Superior temporal gyrus (tissue), 1 donor: ENCODE data around the gene MICAL2.
A peak's percentile ranks its signal among the peaks of the same experiment; 100 is the strongest.

Experiments used
- DNase-seq: peaks from one replicate; pipeline ENCODE4 v3.0.0-alpha.2; 2016; ENCODE audit errors: extremely low spot score

Gene MICAL2

DNA sequence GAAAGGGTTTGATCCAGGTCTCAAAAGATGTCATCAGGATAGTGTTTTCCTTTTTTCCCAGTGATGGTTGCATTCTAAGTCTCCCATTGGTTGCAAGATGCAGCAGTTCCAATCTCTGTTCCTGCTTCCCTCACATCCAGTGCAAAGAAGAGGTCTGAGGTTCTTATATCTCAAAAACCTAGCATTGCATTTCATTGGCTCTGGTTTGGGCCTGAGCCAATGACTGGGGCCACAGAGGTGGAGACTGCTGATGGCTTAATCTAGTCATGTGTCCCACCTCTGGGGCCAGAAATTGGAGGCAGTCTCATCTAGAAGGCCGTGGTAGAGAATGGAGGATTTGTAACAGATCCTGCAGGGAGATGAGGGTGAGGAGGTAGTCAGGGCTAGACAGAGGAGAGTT, 13.2 kb upstream of the MICAL2 start:
- no peak for DNase-seq

DNA sequence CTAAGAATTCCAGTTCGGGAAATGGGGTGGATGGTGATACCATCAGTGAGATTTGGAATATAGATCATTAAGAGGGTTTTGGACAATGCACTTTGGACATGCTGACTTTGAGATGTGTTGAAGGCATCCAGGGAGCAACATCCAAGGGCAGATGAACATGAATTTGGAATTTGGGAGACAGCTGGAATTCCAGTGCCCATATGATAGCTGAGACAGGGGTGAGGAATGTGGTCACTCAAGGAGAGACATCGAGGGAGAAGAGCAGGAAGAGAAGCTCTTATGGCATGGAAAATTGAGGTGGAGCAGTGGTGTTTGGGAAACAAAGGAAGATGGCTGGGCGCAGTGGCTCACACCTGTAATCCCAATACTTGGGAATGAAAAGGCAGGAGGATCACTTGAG, 11.8 kb upstream of the MICAL2 start:
- DNase-seq, result no peak

DNA sequence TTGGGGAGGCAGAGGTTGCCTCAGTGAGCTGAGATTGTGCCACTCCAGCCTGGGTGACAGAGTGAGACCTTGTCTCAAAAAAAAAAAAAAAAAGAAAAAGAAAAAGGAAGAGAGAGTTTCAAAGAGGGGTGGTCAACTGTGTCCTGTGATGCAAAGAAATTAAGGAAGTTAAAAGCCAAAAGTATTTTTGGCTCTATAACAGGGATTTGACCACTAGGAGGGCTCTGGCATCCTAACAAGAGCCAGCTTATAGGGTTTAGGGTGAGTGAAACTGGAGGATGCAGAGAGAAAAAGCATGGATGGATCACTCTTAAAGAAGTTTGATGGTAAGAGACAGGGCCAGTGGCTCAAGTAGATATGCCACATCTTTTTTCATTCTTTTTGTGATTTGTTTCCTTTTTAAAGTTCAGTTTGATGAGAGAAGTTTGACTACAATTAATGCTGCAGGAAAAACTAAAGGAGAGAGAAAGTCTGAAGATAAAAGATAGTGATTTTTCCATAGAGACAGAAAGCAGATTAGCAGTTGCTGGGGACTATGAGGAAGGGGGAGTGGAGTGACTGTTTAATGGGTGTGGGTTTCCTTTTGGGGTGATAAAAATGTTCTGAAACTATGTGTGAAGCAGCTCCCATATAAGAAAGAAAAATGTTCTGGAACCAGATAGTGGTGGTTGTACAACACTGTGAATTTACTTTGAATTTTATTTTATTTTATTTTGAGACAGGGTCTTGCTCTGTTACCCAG, 11.1 kb upstream of the MICAL2 start:
- DNase-seq, result no peak

DNA sequence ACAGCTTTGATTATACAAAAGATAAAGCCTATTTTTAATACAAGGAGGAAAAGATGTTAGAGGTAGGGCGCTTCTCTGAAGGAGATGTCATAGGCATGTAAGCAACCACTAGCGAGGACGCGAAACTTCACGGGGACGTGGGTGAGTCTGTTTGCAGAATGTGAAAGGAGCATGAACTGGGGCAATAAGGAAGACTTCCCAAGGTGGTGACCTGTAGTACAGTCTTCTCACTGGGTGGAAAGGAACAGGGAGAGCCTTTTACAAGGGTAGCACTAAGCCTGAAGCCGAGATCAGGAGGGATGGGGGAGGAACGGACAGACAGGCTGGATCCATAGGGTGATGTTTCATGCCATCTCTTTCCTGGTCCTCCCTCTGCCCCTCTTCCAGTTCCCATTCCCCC, 10.0 kb upstream of the MICAL2 start:
- DNase-seq, result no peak

DNA sequence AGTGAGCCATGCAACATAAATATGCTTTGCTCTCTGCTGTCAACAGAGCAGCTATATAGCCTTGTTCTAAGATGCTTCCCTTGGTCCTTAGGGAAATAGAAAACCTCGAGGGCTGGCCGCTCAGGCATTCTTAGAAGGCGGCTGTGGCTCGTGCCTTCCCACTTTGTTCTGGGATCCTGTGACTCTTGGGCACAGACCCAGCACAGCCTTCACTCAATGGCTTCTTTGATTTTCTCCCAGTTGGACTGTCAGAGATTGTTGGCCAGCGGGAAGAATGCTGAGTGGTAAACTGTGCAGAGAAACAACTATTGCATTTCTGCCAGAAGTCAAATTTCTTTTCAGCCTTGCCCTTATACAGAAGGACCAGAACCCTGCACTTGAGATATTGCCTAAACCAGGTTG, 9.5 kb upstream of the MICAL2 start:
- peak; percentile 96 for DNase-seq

DNA sequence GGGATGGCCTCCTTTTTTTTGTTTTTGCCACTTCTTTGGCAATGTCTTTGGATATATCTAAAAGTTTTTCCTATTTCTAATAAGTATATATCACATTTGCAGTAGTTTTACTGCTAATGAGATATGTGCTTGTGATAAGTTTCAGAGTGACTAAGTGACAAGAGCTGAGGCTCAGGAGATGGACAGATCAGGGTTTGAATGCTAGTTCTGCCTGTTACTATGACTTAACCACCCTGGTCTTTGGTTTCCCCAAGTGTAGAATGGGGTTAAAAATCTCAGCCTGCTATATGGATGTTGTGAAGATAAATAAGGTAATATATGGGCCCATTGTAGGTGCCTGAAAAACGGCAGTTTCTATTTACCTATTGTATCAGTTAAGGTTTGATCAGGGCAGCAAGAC, 9.1 kb upstream of the MICAL2 start:
- DNase-seq, result no peak

DNA sequence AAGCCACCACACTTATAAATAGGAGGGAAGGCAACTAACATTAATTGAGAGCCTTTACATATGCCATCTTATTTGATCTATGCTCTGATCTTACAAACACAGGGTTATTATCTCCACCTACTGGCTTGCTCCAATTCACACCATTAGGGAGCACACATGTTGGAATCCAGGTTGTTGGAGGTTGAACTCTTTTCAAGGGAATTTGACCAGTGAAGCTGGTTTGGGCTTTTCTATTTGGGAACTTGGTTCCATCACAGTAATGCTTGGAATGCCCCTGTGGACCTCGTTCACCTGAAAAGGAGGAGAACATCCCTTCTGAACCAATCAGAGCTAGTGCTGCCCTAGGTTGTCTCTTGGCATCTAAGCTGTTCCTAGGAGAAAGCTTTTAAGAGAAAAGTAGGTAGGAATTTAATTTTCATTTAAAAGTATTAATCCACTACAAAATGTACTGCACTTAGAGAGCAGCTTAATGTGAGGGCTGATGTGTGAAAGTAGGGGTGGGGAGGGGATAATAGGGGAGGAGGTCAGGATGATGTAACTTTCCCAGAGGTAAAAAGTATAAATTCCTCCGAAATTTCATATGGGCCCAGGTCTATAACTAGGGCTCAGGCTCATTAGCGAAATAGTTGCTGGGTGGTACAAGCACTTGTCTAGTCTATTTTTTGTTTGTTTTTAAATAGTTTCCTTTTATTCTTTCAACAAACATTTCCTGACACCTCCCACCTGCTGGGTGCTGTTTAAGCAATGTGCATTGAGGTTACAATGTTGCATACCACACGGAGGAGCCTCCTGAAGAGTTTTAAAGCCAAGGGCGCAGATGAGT, 7.6 kb upstream of the MICAL2 start:
- no peak for DNase-seq

DNA sequence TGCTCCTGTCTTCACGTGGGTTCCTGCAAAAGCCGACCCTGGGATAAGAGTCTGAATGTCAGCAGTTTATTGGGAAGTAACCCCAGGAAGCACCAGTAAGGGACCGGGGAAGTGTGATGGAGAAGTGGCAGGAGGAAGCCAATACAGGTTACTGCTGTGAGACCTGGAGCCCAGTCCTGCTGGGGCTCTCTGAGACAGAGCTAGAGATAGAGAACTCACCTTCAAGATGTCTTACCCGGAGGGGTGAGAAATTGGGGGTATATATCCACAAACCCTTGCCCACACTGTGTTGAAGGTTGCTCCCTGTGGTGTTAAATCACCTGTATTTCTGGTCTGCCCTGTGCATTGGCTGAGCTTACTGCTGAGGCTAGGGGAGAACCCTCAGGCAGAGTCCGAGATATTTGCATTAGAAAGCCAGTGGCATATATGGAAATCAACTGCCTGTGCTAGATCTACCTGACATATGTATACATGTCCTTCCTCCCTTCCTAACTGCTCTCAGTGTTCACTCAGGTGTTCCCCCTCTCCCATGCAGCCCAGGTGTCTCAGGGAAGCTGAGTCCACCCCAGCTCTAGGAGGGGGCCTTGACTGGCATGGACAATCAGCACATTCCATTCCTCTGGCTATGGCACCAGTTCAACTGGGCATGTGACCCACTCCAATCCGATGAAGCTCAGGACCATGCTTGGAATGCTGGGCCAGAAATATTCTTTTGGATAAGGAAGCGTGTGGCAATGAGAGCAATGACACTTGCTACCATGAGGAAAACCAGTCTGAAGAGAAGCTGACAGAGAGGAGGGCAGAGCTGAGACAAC, 6.8 kb upstream of the MICAL2 start:
- DNase-seq, result no peak

DNA sequence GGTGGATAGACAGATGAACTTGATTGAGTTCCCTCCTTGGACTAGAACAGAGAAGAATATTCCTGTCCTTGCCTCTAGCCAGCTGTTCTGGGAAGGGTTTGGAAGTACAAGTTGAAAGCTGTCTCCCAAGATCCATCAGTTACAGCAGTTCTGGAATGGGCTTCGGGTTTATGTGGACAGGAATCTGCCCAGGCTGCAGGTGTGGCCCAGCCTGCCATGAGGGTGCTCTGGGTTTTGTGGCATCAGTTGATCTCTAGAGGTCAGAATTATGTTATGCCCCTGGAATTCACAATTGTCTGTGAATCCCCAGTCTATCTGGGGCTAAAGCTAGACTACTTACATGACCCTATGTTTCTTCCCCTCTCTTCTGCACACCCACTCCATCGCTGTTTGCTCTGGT, 4.9 kb upstream of the MICAL2 start:
- DNase-seq, result no peak

DNA sequence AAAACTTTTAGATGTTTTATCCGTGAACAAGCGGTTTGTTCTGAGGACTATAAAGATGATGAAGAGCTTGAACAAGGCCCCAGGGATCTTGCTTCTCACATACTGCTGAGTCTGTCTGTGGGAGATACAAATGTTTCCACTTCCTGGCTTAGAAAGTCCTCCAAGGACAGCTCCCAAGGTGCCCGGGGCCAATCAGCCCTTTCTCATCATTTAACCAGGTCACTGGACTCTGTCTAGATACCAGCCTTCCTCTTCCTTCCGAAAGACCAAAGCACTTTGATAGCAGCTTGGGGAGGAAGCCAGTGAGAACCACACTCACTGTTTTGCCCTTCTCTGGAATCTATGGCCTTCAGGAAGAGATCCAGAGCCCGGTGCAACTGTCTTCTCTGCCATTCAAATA, 4.3 kb upstream of the MICAL2 start:
- DNase-seq, result no peak

DNA sequence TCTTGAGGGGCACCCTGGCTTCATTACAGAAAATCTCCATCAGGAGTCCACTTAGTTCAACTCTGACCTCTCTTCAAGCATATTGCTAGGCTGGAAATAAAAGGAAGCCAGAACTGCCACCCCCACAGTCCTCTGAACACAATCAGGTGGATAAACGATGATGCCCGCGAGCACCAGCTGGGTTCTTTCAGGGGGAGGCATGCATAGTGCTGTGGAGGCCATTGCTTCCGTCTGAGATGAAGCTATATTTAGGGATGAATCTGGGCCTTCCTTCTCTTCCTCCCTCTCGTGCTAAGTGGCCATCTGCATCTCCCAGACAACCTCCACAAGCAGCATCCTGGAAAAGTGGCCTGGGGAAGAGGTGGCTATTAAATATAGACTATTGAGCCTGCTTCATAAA, 3.9 kb upstream of the MICAL2 start:
- peak; percentile 25 for DNase-seq

DNA sequence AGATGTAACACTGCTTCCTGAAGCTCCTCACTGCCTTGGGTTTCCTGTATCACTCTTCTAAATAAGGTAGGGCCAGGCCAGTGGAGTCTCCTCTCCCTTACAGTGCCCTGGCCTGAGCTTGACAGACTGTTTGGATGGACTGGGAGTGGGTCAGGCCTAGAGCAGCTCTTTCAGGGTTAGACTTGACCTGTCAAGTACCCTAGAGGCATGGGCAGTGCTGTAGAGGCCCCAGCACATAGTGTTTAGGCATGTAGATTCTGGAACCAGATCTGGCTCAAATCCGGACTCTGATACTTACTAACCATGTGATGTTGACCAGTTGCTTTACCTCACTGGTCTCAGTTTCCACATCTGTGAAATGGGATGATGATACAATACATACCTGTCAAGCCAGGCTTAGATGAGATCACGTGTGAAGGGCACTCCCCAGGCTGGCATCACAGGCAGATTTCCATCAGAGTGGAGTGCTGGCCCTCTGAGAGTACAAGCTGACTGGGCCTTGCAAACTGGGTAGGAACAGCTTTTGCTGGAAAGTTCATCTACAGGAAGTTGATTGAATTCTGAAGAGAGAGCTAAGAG, 1.4 kb upstream of the MICAL2 start:
- no peak for DNase-seq

DNA sequence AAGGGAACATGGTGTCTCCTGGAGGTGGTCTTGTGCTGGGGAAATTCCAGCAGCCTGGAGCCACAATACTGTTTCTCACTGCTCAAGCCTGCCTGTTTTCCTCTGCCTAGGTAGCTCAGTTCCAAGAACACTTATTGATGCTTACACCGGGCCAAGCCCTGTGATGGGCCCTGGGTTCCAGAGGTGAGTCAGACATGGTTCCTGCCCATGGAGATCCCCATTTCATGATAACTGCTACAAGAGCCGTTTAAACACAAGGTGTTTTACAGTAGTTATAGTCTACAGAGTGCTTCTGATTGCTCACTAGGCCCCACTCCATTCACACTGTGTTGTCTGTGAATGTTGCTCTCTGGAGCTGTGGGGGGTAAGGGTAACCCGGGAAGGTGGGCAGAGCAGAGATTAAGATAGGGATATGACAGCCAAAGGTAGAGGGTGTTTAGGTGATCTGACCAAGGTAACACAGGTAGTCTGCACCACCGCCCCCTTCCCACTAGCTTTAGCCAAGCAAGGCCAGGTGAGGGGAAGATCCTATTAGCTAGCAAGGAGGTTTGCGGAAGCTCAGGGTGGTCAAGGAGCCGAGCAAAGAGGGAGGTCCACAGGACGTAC, 696 bp upstream of the MICAL2 start:
- no peak for DNase-seq

DNA sequence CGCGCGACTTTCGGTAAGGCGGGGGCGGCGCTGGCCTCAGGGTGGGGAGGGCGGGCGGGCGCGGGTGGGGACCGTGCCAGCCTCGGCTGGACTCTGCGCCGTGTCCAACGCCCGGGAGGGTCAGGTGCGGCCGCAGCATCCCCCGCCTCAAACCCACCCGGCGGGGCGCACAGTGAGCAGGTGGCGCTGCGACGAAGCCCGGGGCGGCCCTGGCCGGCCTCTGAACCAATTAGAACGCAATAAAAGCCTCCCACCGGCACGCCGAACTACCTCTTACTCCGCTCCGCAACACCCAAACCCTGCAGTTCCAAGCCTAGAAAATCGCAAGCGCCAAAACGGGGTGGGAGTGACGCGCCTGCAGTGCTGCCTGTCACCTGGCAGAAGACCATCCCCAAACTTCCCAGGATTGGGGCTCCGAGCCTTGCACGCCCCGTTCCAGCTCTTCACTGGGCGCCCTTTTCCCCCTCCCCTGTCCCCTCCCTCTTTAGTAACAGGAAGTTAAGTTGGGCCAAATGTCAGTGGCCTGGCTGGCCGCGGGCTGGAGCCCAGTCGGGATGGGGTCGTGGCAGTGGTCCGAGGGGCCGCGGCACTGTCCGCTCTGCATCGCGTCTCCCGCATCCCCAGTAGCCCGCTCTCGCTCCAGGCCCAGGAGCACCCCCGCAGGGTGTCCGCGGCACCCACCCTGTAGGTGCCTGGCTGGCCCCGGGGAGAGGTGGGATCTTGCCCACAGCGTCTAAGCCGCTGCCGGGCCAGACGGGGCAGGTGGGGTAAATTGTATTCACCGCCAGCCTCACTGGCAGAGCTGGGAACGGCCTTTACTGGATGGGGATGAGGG, 541 bp downstream of the MICAL2 start:
- DNase-seq, result no peak

DNA sequence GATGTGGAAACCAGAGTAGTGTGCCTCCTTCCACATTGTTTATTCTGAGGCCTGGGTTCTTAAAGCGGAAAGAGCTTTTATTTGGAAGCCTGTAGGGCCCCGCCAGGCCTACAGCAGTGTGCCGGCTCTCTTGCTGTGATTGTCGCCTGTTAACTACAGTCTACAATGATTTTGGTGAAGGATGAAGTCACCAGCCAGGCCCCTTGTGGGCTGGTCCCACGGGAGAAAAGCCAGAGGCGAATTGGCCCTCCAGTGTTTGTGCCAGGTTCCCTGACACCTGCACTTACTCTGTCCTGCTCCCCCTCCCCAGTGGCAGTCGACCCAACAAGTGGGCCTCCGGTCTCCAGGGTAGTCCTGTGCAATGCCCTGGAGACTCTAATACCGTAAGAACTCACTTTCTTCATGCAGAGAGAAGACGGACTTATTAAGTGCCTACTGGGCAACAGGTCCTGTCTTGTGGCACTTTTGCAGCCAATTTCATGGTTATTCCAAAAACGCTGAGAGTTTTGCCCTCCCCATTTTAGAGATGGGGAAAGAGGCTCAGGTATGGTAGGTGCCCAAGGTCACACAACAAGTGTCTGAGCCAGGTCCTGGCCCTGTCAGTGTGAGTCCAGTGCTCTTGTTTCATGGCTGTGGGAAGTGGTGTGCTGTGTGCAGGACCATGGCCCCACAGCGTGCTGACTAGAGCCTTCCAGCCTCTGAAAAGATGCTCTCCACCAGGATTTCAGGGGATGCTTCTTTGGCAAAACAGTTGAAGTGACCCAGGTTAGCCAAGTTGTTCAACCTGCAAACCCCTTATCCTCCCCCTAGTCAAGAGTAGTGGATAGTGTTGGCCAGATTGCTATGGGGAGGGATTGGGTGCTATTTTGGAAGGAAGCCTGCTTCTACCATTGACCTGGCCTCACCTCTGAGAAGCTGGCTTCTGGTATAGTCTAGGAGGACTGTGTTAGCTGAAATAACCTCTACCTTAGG, 1.4 kb downstream of the MICAL2 start:
- no peak for DNase-seq

DNA sequence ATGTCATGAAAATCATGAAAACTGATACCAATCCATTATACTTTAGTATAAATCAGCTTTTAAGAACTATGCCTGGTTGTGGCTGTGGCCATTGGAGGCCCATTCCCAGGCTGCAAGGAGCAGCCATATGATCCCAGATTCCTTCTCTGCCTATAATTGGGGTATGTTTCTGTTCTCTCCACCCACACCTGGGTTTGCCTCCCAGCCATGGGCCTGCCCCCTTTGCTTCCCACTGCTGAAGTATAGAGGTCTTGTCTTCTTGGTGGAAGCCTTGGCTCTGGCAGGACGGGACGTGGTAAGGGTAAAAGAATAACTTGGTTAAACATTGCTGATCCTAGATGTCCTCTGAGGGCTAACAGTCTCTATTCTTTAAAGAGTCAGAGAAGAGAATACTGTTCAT, 2.4 kb downstream of the MICAL2 start:
- DNase-seq, result no peak

DNA sequence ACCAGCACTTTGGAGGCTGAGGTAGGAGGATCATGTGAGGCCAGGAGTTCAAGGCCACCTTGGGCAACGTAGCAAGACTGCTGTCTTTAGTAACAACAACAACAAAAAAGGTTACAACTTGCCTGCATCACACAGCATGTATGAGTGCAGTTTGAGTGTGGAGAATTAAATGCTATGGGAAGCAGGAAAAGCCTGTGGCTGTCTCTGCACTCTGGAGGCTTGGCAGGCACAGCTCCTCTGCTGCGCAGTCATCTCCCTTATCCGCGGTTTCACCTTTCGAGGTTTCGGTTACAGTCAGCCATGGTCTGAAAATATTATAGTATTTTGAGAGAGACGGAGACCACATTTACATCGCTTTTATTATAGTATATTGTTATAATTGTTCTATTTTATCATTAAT, 2.9 kb downstream of the MICAL2 start:
- DNase-seq, result no peak

DNA sequence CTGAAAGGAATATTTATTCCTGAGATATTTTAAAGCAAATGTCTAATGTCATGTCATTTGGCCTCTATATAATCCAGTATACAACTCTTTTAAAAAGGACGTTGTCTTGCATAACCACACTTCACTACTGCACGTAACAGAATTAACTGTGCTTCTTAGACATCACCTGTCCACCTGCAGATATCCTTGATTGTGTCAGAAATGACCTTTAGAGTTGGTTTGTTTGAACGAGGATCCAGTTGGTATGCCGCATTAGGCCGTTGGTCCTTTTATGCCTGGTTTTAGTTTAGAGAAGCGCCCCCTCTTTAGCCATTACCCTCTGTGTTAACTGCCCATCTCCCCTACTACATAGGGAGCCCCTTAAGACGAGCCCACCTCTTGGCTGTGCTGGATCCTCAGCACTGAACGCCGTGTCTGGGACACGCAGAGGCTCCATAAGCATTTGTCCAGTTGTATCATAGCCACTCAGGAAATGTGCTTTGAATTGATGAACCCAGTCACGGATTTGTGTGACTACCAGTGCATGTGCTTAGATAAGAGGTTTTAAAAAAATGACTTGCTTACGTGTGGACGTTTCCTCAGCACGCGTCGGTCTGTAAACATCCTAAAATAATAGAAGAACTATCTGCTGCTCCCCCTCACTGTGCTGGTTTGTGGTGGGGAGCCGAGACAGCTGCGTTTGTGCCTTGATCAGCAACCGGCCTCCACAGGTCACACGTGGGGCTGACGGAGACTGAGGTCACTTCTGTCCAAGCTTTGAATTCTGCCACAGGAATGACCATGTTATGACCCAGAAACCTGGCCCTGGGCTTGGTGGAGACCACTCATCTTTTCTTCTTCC, 4.0 kb downstream of the MICAL2 start:
- DNase-seq, result peak; percentile 33
